HCT116 (cell line): ENCODE results near the gene NGFR. TPM values are rescaled to one million over a fixed set of nuclear protein-coding genes. Genes with fewer than 3 reads are reported as not detected.

ENCODE experiments used
- ATAC-seq: fragments of 200-7000 bp; cut with Tn5 transposase; 2 replicates; pipeline ENCODE4 v1.9.1; 2020; ENCODE audit warnings: mild to moderate bottlenecking, moderate library complexity
- BruUV-seq: library from RNA; stranded (reverse); fragments of 400-500 nt; replicated peaks from 2 replicates; lab custom pipeline; 2021; lab: Mats Ljungman, UMichigan
- CTCF ChIA-PET: fragments of 300-600 bp; sonication (Branson Sonifier 250); formaldehyde crosslinking; loops from one replicate; lab custom pipeline; 2021; ENCODE audit warnings: antibody characterized with exemption; lab: Charles Lee
- POLR2A ChIA-PET: fragments of 300-600, 350-600 bp; sonication (Branson Sonifier 250); formaldehyde crosslinking; loops from one replicate; lab custom pipeline; 2021; ENCODE audit warnings: antibody characterized with exemption; lab: Charles Lee
- RAD21 ChIA-PET, 2 experiments: fragments of 300-600 bp; sonication (Branson Sonifier 250); formaldehyde crosslinking; loops; one replicate each; lab custom pipeline; 2023; ENCODE audit warnings: low total read pairs in 2 of 2; ENCODE audit not compliant: uncharacterized antibody in 2 of 2, unreplicated experiment in 2 of 2, low non-redundant PET in 1 of 2; lab: Charles Lee
- DNase-seq: peaks from one replicate; pipeline ENCODE4 v3.0.0-alpha.2; 2010; ENCODE audit warnings: low read depth, low spot score
- H2AFZ ChIP-seq: fragments of 200-600 bp; shearing (Covaris generic), sonication (generic); 2 replicates; pipeline ENCODE4 v1.6.1; 2017; ENCODE audit warnings: low read depth, mixed run types, mixed read lengths, antibody characterized with exemption, low read length; ENCODE audit not compliant: poor library complexity, severe bottlenecking
- H3K27ac ChIP-seq: 2 replicates; pipeline ENCODE4 v1.5.1; 2012; ENCODE audit warnings: low read depth, low read length
- H3K27me3 ChIP-seq: fragments of 200-600 bp; sonication (generic); 2 replicates; pipeline ENCODE4 v1.6.1; 2016; ENCODE audit warnings: mixed run types, low read length, mixed read lengths; ENCODE audit not compliant: insufficient read depth
- H3K36me3 ChIP-seq, 2 experiments: fragments of 200-500 bp in 1 of 2; fragments of 200-600 bp in 1 of 2; sonication (Bioruptor generic) in 1 of 2; sonication (generic) in 1 of 2; 2 replicates each; pipeline versions ENCODE4 v1.5.1 to v1.6.1; 2014 to 2016; ENCODE audit warnings: low read length in 2 of 2, inconsistent platforms in 1 of 2, mixed read lengths in 1 of 2, mixed run types in 1 of 2; ENCODE audit not compliant: insufficient read depth in 2 of 2, control insufficient read depth in 1 of 2
- H3K4me1 ChIP-seq, 2 experiments: fragments of 200-600 bp in 1 of 2; sonication (generic) in 1 of 2; 2 replicates each; pipeline versions ENCODE4 v1.5.1 to v1.6.1; 2012 to 2017; ENCODE audit warnings: low read length in 2 of 2, inconsistent platforms in 1 of 2, mild to moderate bottlenecking in 1 of 2, mixed read lengths in 1 of 2, mixed run types in 1 of 2, moderate library complexity in 1 of 2; ENCODE audit not compliant: insufficient read depth in 2 of 2, control insufficient read depth in 1 of 2
- H3K4me2 ChIP-seq: fragments of 200-600 bp; sonication (generic); 2 replicates; pipeline ENCODE4 v1.6.1; 2017; ENCODE audit warnings: mixed run types, low read length, mixed read lengths
- H3K4me3 ChIP-seq, 2 experiments: fragments of 200-600 bp in 1 of 2; sonication (generic) in 1 of 2; replicated peaks in 1 of 2; 2 replicates each; pipeline ENCODE4 v1.5.1; 2011 to 2016; ENCODE audit warnings: low read length in 2 of 2, control low read depth in 1 of 2, low read depth in 1 of 2, mild to moderate bottlenecking in 1 of 2, mixed read lengths in 1 of 2, mixed run types in 1 of 2
- H3K79me2 ChIP-seq: fragments of 200-600 bp; sonication (generic); 2 replicates; pipeline ENCODE4 v1.6.1; 2017; ENCODE audit warnings: mild to moderate bottlenecking, mixed run types, low read length, moderate library complexity, mixed read lengths; ENCODE audit not compliant: insufficient read depth
- H3K9ac ChIP-seq: fragments of 200-600 bp; sonication (generic); 2 replicates; pipeline ENCODE4 v1.6.1; 2016; ENCODE audit warnings: low read length, mixed read lengths
- H3K9me2 ChIP-seq: fragments of 200-600 bp; sonication (generic), shearing (Covaris generic); 2 replicates; pipeline ENCODE4 v1.6.1; 2017; ENCODE audit warnings: mixed run types, mild to moderate bottlenecking, moderate library complexity; ENCODE audit not compliant: insufficient read depth
- H3K9me3 ChIP-seq, 2 experiments: fragments of 200-500 bp in 1 of 2; fragments of 200-600 bp in 1 of 2; sonication (Bioruptor generic) in 1 of 2; sonication (generic) in 1 of 2; 2 replicates each; pipeline ENCODE4 v1.6.1; 2014 to 2017; ENCODE audit warnings: low read length in 2 of 2, mixed read lengths in 2 of 2, inconsistent platforms in 1 of 2, low read depth in 1 of 2, mild to moderate bottlenecking in 1 of 2, mixed run types in 1 of 2, moderate library complexity in 1 of 2; ENCODE audit not compliant: control insufficient read depth in 1 of 2, insufficient read depth in 1 of 2
- H4K20me1 ChIP-seq: fragments of 200-600 bp; sonication (generic), shearing (Covaris generic); 2 replicates; pipeline ENCODE4 v1.6.1; 2017; ENCODE audit warnings: mixed run types, mild to moderate bottlenecking, moderate library complexity; ENCODE audit not compliant: insufficient read depth
- ATF3 ChIP-seq: IDR thresholded peaks from 2 replicates; pipeline ENCODE4 v1.6.1; 2012
- CBX3 ChIP-seq: IDR thresholded peaks from 2 replicates; pipeline ENCODE4 v1.6.1; 2012; ENCODE audit warnings: low read depth
- CEBPB ChIP-seq: IDR thresholded peaks from 2 replicates; pipeline ENCODE4 v1.6.1; 2012; ENCODE audit warnings: low read depth
- CTCF ChIP-seq, 3 experiments: fragments of 200-600 bp in 1 of 3; sonication (generic) in 1 of 3; IDR thresholded peaks in 2 of 3; conservative IDR thresholded peaks in 1 of 3; 2 replicates each; pipeline ENCODE4 v1.5.1; 2012 to 2017; ENCODE audit warnings: low read depth in 2 of 3, low read length in 2 of 3, antibody characterized with exemption in 1 of 3, borderline replicate concordance in 1 of 3, control low read depth in 1 of 3, mild to moderate bottlenecking in 1 of 3, mixed read lengths in 1 of 3, mixed run types in 1 of 3, moderate library complexity in 1 of 3; ENCODE audit not compliant: insufficient read depth in 1 of 3
- EGR1 ChIP-seq: IDR thresholded peaks from 2 replicates; pipeline ENCODE4 v1.6.1; 2012; ENCODE audit warnings: low read depth
- EZH2phosphoT487 ChIP-seq: fragments of 200-600 bp; IDR thresholded peaks from 2 replicates; pipeline ENCODE4 v1.6.1; 2018; ENCODE audit warnings: antibody characterized with exemption, borderline replicate concordance
- JUND ChIP-seq: IDR thresholded peaks from 2 replicates; pipeline ENCODE4 v1.6.1; 2012
- MAX ChIP-seq: IDR thresholded peaks from 2 replicates; pipeline ENCODE4 v1.6.1; 2012
- POLR2AphosphoS5 ChIP-seq: IDR thresholded peaks from 2 replicates; pipeline ENCODE4 v1.6.1; 2011; ENCODE audit warnings: mild to moderate bottlenecking, low read depth, low read length, moderate library complexity
- RAD21 ChIP-seq: IDR thresholded peaks from 2 replicates; pipeline ENCODE4 v1.6.1; 2012; ENCODE audit warnings: low read depth, mild to moderate bottlenecking
- SRF ChIP-seq: IDR thresholded peaks from 2 replicates; pipeline ENCODE4 v1.6.1; 2012; ENCODE audit warnings: low read depth
- intact Hi-C: fragments of 100-400 bp; cut with micrococcal nuclease; formaldehyde crosslinking; loops from 2 replicates; pipeline ENCODE4 v1.10.0; 2022
- total RNA-seq: library from RNA; stranded (reverse); gene quantifications from one replicate; pipeline ENCODE4 v1.2.1, GENCODE V29; 2021; ENCODE audit not compliant: unreplicated experiment

Gene NGFR
- total RNA-seq, 1 experiment from 2014 or later, result 6.1 TPM

GRCh38 chr17:49522357-49522890, 27.3 kb downstream of the NGFR start:
- Histone ChIP-seq H3K9ac (no peak overlapping the region), H3K4me2 (no peak overlapping the region), H3K9me2 (no peaks in the 10 kb centered on the region), H3K4me3 (no peak overlapping the region), H3K27ac (no peak overlapping the region), H4K20me1 (no peaks in the 10 kb centered on the region), H3K4me1 (no peaks in the 10 kb centered on the region), H3K36me3 (no peaks in the 10 kb centered on the region), H3K27me3 (no peaks in the 10 kb centered on the region), H3K79me2 (no peaks in the 10 kb centered on the region), H3K9me3 (no peaks in the 10 kb centered on the region), H2AFZ (no peak overlapping the region)
- no TSS peak for BruUV-seq
- CTCF ChIA-PET, result interaction anchor here (2.8 kb wide), 1 partner anchor 34 kb away, joined by 10 read pairs; no protein-coding TSS in a partner anchor
- POLR2A ChIA-PET, result interaction anchor here (1.2 to 1.8 kb wide), 2 partner anchors 8 to 14 kb away, joined by 4 read pairs; no protein-coding TSS in a partner anchor
- intact Hi-C loops, result no loop called here
- RAD21 ChIA-PET, result no interaction called here
- no peak for ATAC-seq
- no peak for DNase-seq
- TF ChIP-seq POLR2AphosphoS5, result no peak
- no peak for TF ChIP-seq ATF3
- TF ChIP-seq EZH2phosphoT487, result no peak
- no peak for TF ChIP-seq RAD21
- TF ChIP-seq CEBPB, result no peak
- no peak for TF ChIP-seq CTCF (IDR thresholded peaks at IDR 0.05 in 2 of 3, conservative IDR thresholded peaks at IDR 0.05 in 1 of 3; ENCODE audit: borderline replicate concordance in 1 of 3, insufficient read depth in 1 of 3, low read depth in 2 of 3, low read length in 2 of 3)
- no peak for TF ChIP-seq EGR1
- no peak for TF ChIP-seq CBX3
- TF ChIP-seq JUND, result no peak
- TF ChIP-seq MAX, result no peak
- TF ChIP-seq SRF, result no peak
